LNCAP (cell line): ENCODE measurements around the gene GAL3ST2.

Source experiments
- CTCF ChIP-seq: fragments of 450-650 bp; IDR thresholded peaks from 2 replicates; pipeline ENCODE4 v1.5.1; 2017; ENCODE audit warnings: mild to moderate bottlenecking

Gene GAL3ST2

GRCh38 chr2:241836292-241836691, 59.7 kb downstream of the GAL3ST2 start:
- TF ChIP-seq CTCF: no peak

- no peak for TF ChIP-seq CTCF
Observed at GRCh38 chr2:241837197-241837965, 60.8 kb downstream of the GAL3ST2 start.

- TF ChIP-seq CTCF: no peak
Observed at GRCh38 chr2:241841181-241842066, 64.8 kb downstream of the GAL3ST2 start.

GRCh38 chr2:241842067-241842415, 65.4 kb downstream of the GAL3ST2 start:
- TF ChIP-seq CTCF: no peak

GRCh38 chr2:241842620-241843211, 66.1 kb downstream of the GAL3ST2 start:
- TF ChIP-seq CTCF: no peak

- TF ChIP-seq CTCF: no peak
Observed at GRCh38 chr2:241843321-241844065, 66.9 kb downstream of the GAL3ST2 start.
